Common myeloid progenitor, CD34-positive (primary cell): Measurements from ENCODE around the gene SLC27A6.
"Not testable (repeated sequence)": the region's sequence is repeated elsewhere in the genome, so short reads cannot be mapped to it uniquely, and the experiment has no call there.

Source experiments
- CTCF ChIA-PET: fragments of 350-600 bp; sonication (Branson Sonifier 250); formaldehyde crosslinking; loops from one replicate; lab custom pipeline; 2021; ENCODE audit warnings: antibody characterized with exemption; lab: Charles Lee
- POLR2A ChIA-PET: fragments of 350-600 bp; sonication (Branson Sonifier 250); formaldehyde crosslinking; loops from one replicate; lab custom pipeline; 2021; ENCODE audit warnings: antibody characterized with exemption; lab: Charles Lee
- DNase-seq, 3 donors: peaks; one replicate each; pipeline versions ENCODE4 v3.0.0 to v3.0.0-alpha.2; 2013
- H3K27ac ChIP-seq, 2 experiments: 1 replicate in 1 of 2; 2 replicates in 1 of 2; pipeline ENCODE4 v1.7.0; 2013; ENCODE audit warnings: inconsistent platforms in 2 of 2, low read length in 2 of 2, mild to moderate bottlenecking in 2 of 2, low read depth in 1 of 2, moderate library complexity in 1 of 2; ENCODE audit not compliant: severe bottlenecking in 2 of 2, insufficient read depth in 1 of 2, poor library complexity in 1 of 2
- H3K27me3 ChIP-seq, 5 experiments: replicated peaks in 2 of 5; 1 replicate in 3 of 5; 2 replicates in 2 of 5; pipeline versions ENCODE4 v1.6.1 to v1.7.0; 2013; ENCODE audit warnings: low read length in 4 of 5, mild to moderate bottlenecking in 2 of 5, moderate library complexity in 2 of 5, inconsistent platforms in 1 of 5; ENCODE audit not compliant: insufficient read depth in 5 of 5, control insufficient read depth in 4 of 5
- H3K36me3 ChIP-seq, 4 experiments: 1 replicate in 2 of 4; 2 replicates in 2 of 4; pipeline versions ENCODE4 v1.6.1 to v1.7.0; 2013; ENCODE audit warnings: low read length in 3 of 4, control low read depth in 1 of 4, mild to moderate bottlenecking in 1 of 4; ENCODE audit not compliant: control insufficient read depth in 4 of 4, insufficient read depth in 4 of 4
- H3K4me1 ChIP-seq, 4 experiments: 1 replicate in 3 of 4; 2 replicates in 1 of 4; pipeline versions ENCODE4 v1.6.1 to v1.7.1; 2013; ENCODE audit warnings: low read length in 3 of 4, mild to moderate bottlenecking in 3 of 4, control low read depth in 1 of 4, inconsistent platforms in 1 of 4, moderate library complexity in 1 of 4; ENCODE audit not compliant: control insufficient read depth in 4 of 4, insufficient read depth in 4 of 4; ENCODE audit errors: control extremely low read depth in 1 of 4
- H3K4me3 ChIP-seq, 7 experiments: 1 replicate in 4 of 7; 2 replicates in 3 of 7; pipeline versions ENCODE4 v1.5.1 to v1.7.0; 2013; ENCODE audit warnings: mild to moderate bottlenecking in 7 of 7, low read length in 6 of 7, moderate library complexity in 6 of 7, inconsistent platforms in 2 of 7, low read depth in 2 of 7, control low read depth in 1 of 7; ENCODE audit not compliant: insufficient read depth in 4 of 7, control insufficient read depth in 1 of 7; ENCODE audit errors: extremely low read depth in 1 of 7
- H3K9me3 ChIP-seq, 5 experiments: 1 replicate in 4 of 5; 2 replicates in 1 of 5; pipeline versions ENCODE4 v1.6.1 to v1.7.1; 2013; ENCODE audit warnings: low read length in 4 of 5, mild to moderate bottlenecking in 2 of 5, inconsistent platforms in 1 of 5, low read depth in 1 of 5, moderate library complexity in 1 of 5; ENCODE audit not compliant: control insufficient read depth in 4 of 5, insufficient read depth in 2 of 5; ENCODE audit errors: control extremely low read depth in 1 of 5
- WGBS: methylation state at CpG from one replicate; pipeline ENCODE4 v1.1.5; 2013; ENCODE audit not compliant: insufficient coverage; 5-methylcytosine and 5-hydroxymethylcytosine counted together

SLC27A6 gene

GRCh38 chr5:129020683-129021082 lies 55.4 kb downstream of the SLC27A6 start:
- no peak for DNase-seq
- Histone ChIP-seq H3K4me1 (no peaks in the 10 kb centered on the region), H3K4me3 (no peak overlapping the region), H3K27me3 (no peaks in the 10 kb centered on the region), H3K9me3 (no peaks in the 10 kb centered on the region), H3K27ac (no peak overlapping the region), H3K36me3 (no peaks in the 10 kb centered on the region)
- POLR2A ChIA-PET, result no interaction called here
- CTCF ChIA-PET, result interaction anchor here (1.1 kb wide), 1 partner anchor 15 kb away, joined by 3 read pairs; no protein-coding TSS in a partner anchor
- WGBS, result 100% methylated on average over 2 of the region's 4 CpGs

- Histone ChIP-seq H3K27ac (no peak overlapping the region), H3K4me1 (no peaks in the 10 kb centered on the region), H3K9me3 (no peaks in the 10 kb centered on the region), H3K27me3 (no peaks in the 10 kb centered on the region), H3K4me3 (no peak overlapping the region), H3K36me3 (no peaks in the 10 kb centered on the region)
- ChIA-PET POLR2A (no interaction called here), CTCF (no interaction called here)
- WGBS, result no CpG with 5 or more reads among the region's 2 CpGs
- DNase-seq, result no peak
Observed at GRCh38 chr5:129021744-129022143, 56.5 kb downstream of the SLC27A6 start.

- POLR2A ChIA-PET, result no interaction called here
- no peaks in the 10 kb centered on the region for H3K36me3 ChIP-seq
- 100% methylated on average over 1 of the region's 2 CpGs for WGBS
- no peaks in the 10 kb centered on the region for H3K4me1 ChIP-seq
- no peak for DNase-seq
- no peaks in the 10 kb centered on the region for H3K27me3 ChIP-seq
- no peak overlapping the region for H3K4me3 ChIP-seq
- no peaks in the 10 kb centered on the region for H3K9me3 ChIP-seq
- CTCF ChIA-PET, result no interaction called here
- no peak overlapping the region for H3K27ac ChIP-seq
Observed at GRCh38 chr5:129022599-129022998, 57.3 kb downstream of the SLC27A6 start.

GRCh38 chr5:129027260-129027659 lies 62.0 kb downstream of the SLC27A6 start:
- DNase-seq, result no peak
- Histone ChIP-seq H3K27ac (no peak overlapping the region), H3K9me3 (no peaks in the 10 kb centered on the region), H3K4me3 (no peak overlapping the region), H3K4me1 (no peaks in the 10 kb centered on the region), H3K36me3 (no peaks in the 10 kb centered on the region), H3K27me3 (no peaks in the 10 kb centered on the region)
- ChIA-PET CTCF (interaction anchor here (1.4 kb wide), 1 partner anchor 17 kb away, joined by 3 read pairs; no protein-coding TSS in a partner anchor), POLR2A (no interaction called here)
- WGBS, result 100% methylated on average over 1 of the region's 1 CpG

GRCh38 chr5:129031886-129032683 lies 66.8 kb downstream of the SLC27A6 start:
- H3K9me3 ChIP-seq, result no peaks in the 10 kb centered on the region

GRCh38 chr5:129036257-129036656 lies 71.0 kb downstream of the SLC27A6 start:
- H3K36me3 ChIP-seq, CTCF ChIA-PET, H3K9me3 ChIP-seq, H3K27me3 ChIP-seq, H3K4me3 ChIP-seq, POLR2A ChIA-PET, DNase-seq, H3K27ac ChIP-seq, H3K4me1 ChIP-seq: not testable (repeated sequence)
- WGBS, result 100% methylated on average over 2 of the region's 3 CpGs

More at GRCh38 chr5:129031886-129032683, 66.8 kb downstream of the SLC27A6 start:
- H3K27ac ChIP-seq, result no peak overlapping the region
- H3K4me1 ChIP-seq, result no peaks in the 10 kb centered on the region
- no peak for DNase-seq
- H3K27me3 ChIP-seq, result no peaks in the 10 kb centered on the region
- ChIA-PET POLR2A (no interaction called here), CTCF (no interaction called here)
- H3K4me3 ChIP-seq, result no peak overlapping the region
- no peaks in the 10 kb centered on the region for H3K36me3 ChIP-seq

- H3K36me3 ChIP-seq, result no peaks in the 10 kb centered on the region
Observed at GRCh38 chr5:129041196-129041881, 76.1 kb downstream of the SLC27A6 start.

More at GRCh38 chr5:129041196-129041881, 76.1 kb downstream of the SLC27A6 start:
- Histone ChIP-seq H3K27ac (no peak overlapping the region), H3K4me1 (no peaks in the 10 kb centered on the region), H3K9me3 (peaks cover 0 to 12% (median 3%) of the 10 kb centered on the region in 5 experiments), H3K27me3 (no peaks in the 10 kb centered on the region), H3K4me3 (no peak overlapping the region)
- no peak for DNase-seq
- ChIA-PET POLR2A (no interaction called here), CTCF (no interaction called here)
- no CpG with 5 or more reads among the region's 4 CpGs for WGBS
